SK-N-SH treated with all-trans-retinoic acid at 6 μM for 48 hours (cell line): ENCODE results near the gene CDH22.

Source experiments
- BACH2 ChIP-seq: fragments of 250-450 bp; sonication (Bioruptor Pico); IDR thresholded peaks from 2 replicates; pipeline ENCODE4 v1.9.0; 2021; ENCODE audit warnings: mild to moderate bottlenecking, borderline replicate concordance
- CREB5 ChIP-seq: fragments of 250-450 bp; sonication (Bioruptor Pico); IDR thresholded peaks from 2 replicates; pipeline ENCODE4 v1.5.1; 2020; ENCODE audit warnings: low read depth, mild to moderate bottlenecking, moderate library complexity
- CSRNP3 ChIP-seq: fragments of 250-450 bp; sonication (Bioruptor Pico); IDR thresholded peaks from 2 replicates; pipeline ENCODE4 v1.5.1; 2021; ENCODE audit warnings: mild to moderate bottlenecking, moderate library complexity
- GLIS3 ChIP-seq: fragments of 250-450 bp; sonication (Bioruptor Pico); IDR thresholded peaks from 2 replicates; pipeline ENCODE4 v1.5.0; 2020; ENCODE audit warnings: mild to moderate bottlenecking, moderate library complexity
- PATZ1 ChIP-seq: fragments of 250-450 bp; sonication (Bioruptor Pico); IDR thresholded peaks from 2 replicates; pipeline ENCODE4 v1.8.0; 2020; ENCODE audit warnings: mild to moderate bottlenecking, moderate library complexity, borderline replicate concordance
- RARB ChIP-seq: fragments of 250-450 bp; sonication (Bioruptor Pico); IDR thresholded peaks from 2 replicates; pipeline ENCODE4 v1.8.0; 2021; ENCODE audit warnings: mild to moderate bottlenecking, moderate library complexity
- TCF4 ChIP-seq: fragments of 250-450 bp; sonication (Bioruptor Pico); IDR thresholded peaks from 2 replicates; pipeline ENCODE4 v1.8.0; 2021; ENCODE audit warnings: mild to moderate bottlenecking, moderate library complexity, borderline replicate concordance
- ZC3H10 ChIP-seq: fragments of 250-450 bp; sonication (Bioruptor Pico); IDR thresholded peaks from 2 replicates; pipeline ENCODE4 v1.5.1; 2021; ENCODE audit warnings: mild to moderate bottlenecking, moderate library complexity
- ZFP3 ChIP-seq: fragments of 250-450 bp; sonication (Bioruptor Pico); IDR thresholded peaks from 2 replicates; pipeline ENCODE4 v1.5.0; 2020; ENCODE audit warnings: mild to moderate bottlenecking, moderate library complexity
- ZNF8 ChIP-seq: fragments of 450-650 bp; formaldehyde crosslinking; IDR thresholded peaks from 2 replicates; pipeline ENCODE4 v1.5.0; 2020; ENCODE audit warnings: mild to moderate bottlenecking, moderate library complexity

DNA sequence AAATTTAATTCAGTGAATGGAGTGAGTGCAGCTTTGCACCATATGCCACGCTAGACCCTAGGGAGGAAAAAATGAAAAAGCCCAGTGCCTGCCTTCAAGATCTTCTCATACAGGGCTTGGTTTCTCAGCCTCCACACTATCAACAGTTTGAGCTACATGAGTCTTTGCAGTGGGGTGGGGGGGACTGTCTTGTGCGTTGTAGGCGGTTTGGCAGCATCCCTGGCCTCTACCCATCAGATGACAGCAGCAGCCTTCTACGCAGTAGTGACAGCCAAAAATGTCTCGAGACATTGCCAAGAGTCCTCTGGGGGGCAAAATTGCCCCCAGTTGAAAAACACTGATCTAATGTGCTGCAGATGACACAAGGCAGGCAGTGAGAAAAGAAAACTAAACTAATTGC lies 6.2 kb downstream of the CDH22 start:
- TF ChIP-seq ZNF8 (CRISPR knock-in tag) (no peak), ZC3H10 (no peak), PATZ1 (CRISPR knock-in tag) (no peak), GLIS3 (CRISPR knock-in tag) (no peak), CREB5 (CRISPR knock-in tag) (no peak), TCF4 (CRISPR knock-in tag) (no peak), BACH2 (CRISPR knock-in tag) (no peak), CSRNP3 (CRISPR knock-in tag) (no peak), RARB (CRISPR knock-in tag) (no peak), ZFP3 (CRISPR knock-in tag) (no peak)
